HCT116 (cell line): ENCODE data around the gene NFKBIL1. TPM values are rescaled to one million over a fixed set of nuclear protein-coding genes. Genes with fewer than 3 reads are reported as not detected.

Source experiments
- ATAC-seq: fragments of 200-7000 bp; cut with Tn5 transposase; 2 replicates; pipeline ENCODE4 v1.9.1; 2020; ENCODE audit warnings: mild to moderate bottlenecking, moderate library complexity
- BruUV-seq: library from RNA; stranded (reverse); fragments of 400-500 nt; replicated peaks from 2 replicates; lab custom pipeline; 2021; lab: Mats Ljungman, UMichigan
- CTCF ChIA-PET: fragments of 300-600 bp; sonication (Branson Sonifier 250); formaldehyde crosslinking; loops from one replicate; lab custom pipeline; 2021; ENCODE audit warnings: antibody characterized with exemption; lab: Charles Lee
- POLR2A ChIA-PET: fragments of 300-600, 350-600 bp; sonication (Branson Sonifier 250); formaldehyde crosslinking; loops from one replicate; lab custom pipeline; 2021; ENCODE audit warnings: antibody characterized with exemption; lab: Charles Lee
- RAD21 ChIA-PET, 2 experiments: fragments of 300-600 bp; sonication (Branson Sonifier 250); formaldehyde crosslinking; loops; one replicate each; lab custom pipeline; 2023; ENCODE audit warnings: low total read pairs in 2 of 2; ENCODE audit not compliant: uncharacterized antibody in 2 of 2, unreplicated experiment in 2 of 2, low non-redundant PET in 1 of 2; lab: Charles Lee
- DNase-seq: peaks from one replicate; pipeline ENCODE4 v3.0.0-alpha.2; 2010; ENCODE audit warnings: low read depth, low spot score
- H2AFZ ChIP-seq: fragments of 200-600 bp; shearing (Covaris generic), sonication (generic); 2 replicates; pipeline ENCODE4 v1.6.1; 2017; ENCODE audit warnings: low read depth, mixed run types, mixed read lengths, antibody characterized with exemption, low read length; ENCODE audit not compliant: poor library complexity, severe bottlenecking
- H3K27ac ChIP-seq: 2 replicates; pipeline ENCODE4 v1.5.1; 2012; ENCODE audit warnings: low read depth, low read length
- H3K27me3 ChIP-seq: fragments of 200-600 bp; sonication (generic); 2 replicates; pipeline ENCODE4 v1.6.1; 2016; ENCODE audit warnings: mixed run types, low read length, mixed read lengths; ENCODE audit not compliant: insufficient read depth
- H3K36me3 ChIP-seq, 2 experiments: fragments of 200-500 bp in 1 of 2; fragments of 200-600 bp in 1 of 2; sonication (Bioruptor generic) in 1 of 2; sonication (generic) in 1 of 2; 2 replicates each; pipeline versions ENCODE4 v1.5.1 to v1.6.1; 2014 to 2016; ENCODE audit warnings: low read length in 2 of 2, inconsistent platforms in 1 of 2, mixed read lengths in 1 of 2, mixed run types in 1 of 2; ENCODE audit not compliant: insufficient read depth in 2 of 2, control insufficient read depth in 1 of 2
- H3K4me1 ChIP-seq, 2 experiments: fragments of 200-600 bp in 1 of 2; sonication (generic) in 1 of 2; 2 replicates each; pipeline versions ENCODE4 v1.5.1 to v1.6.1; 2012 to 2017; ENCODE audit warnings: low read length in 2 of 2, inconsistent platforms in 1 of 2, mild to moderate bottlenecking in 1 of 2, mixed read lengths in 1 of 2, mixed run types in 1 of 2, moderate library complexity in 1 of 2; ENCODE audit not compliant: insufficient read depth in 2 of 2, control insufficient read depth in 1 of 2
- H3K4me2 ChIP-seq: fragments of 200-600 bp; sonication (generic); 2 replicates; pipeline ENCODE4 v1.6.1; 2017; ENCODE audit warnings: mixed run types, low read length, mixed read lengths
- H3K4me3 ChIP-seq, 2 experiments: fragments of 200-600 bp in 1 of 2; sonication (generic) in 1 of 2; replicated peaks in 1 of 2; 2 replicates each; pipeline ENCODE4 v1.5.1; 2011 to 2016; ENCODE audit warnings: low read length in 2 of 2, control low read depth in 1 of 2, low read depth in 1 of 2, mild to moderate bottlenecking in 1 of 2, mixed read lengths in 1 of 2, mixed run types in 1 of 2
- H3K79me2 ChIP-seq: fragments of 200-600 bp; sonication (generic); 2 replicates; pipeline ENCODE4 v1.6.1; 2017; ENCODE audit warnings: mild to moderate bottlenecking, mixed run types, low read length, moderate library complexity, mixed read lengths; ENCODE audit not compliant: insufficient read depth
- H3K9ac ChIP-seq: fragments of 200-600 bp; sonication (generic); 2 replicates; pipeline ENCODE4 v1.6.1; 2016; ENCODE audit warnings: low read length, mixed read lengths
- H3K9me2 ChIP-seq: fragments of 200-600 bp; sonication (generic), shearing (Covaris generic); 2 replicates; pipeline ENCODE4 v1.6.1; 2017; ENCODE audit warnings: mixed run types, mild to moderate bottlenecking, moderate library complexity; ENCODE audit not compliant: insufficient read depth
- H3K9me3 ChIP-seq, 2 experiments: fragments of 200-500 bp in 1 of 2; fragments of 200-600 bp in 1 of 2; sonication (Bioruptor generic) in 1 of 2; sonication (generic) in 1 of 2; 2 replicates each; pipeline ENCODE4 v1.6.1; 2014 to 2017; ENCODE audit warnings: low read length in 2 of 2, mixed read lengths in 2 of 2, inconsistent platforms in 1 of 2, low read depth in 1 of 2, mild to moderate bottlenecking in 1 of 2, mixed run types in 1 of 2, moderate library complexity in 1 of 2; ENCODE audit not compliant: control insufficient read depth in 1 of 2, insufficient read depth in 1 of 2
- H4K20me1 ChIP-seq: fragments of 200-600 bp; sonication (generic), shearing (Covaris generic); 2 replicates; pipeline ENCODE4 v1.6.1; 2017; ENCODE audit warnings: mixed run types, mild to moderate bottlenecking, moderate library complexity; ENCODE audit not compliant: insufficient read depth
- CBX3 ChIP-seq: IDR thresholded peaks from 2 replicates; pipeline ENCODE4 v1.6.1; 2012; ENCODE audit warnings: low read depth
- CEBPB ChIP-seq: IDR thresholded peaks from 2 replicates; pipeline ENCODE4 v1.6.1; 2012; ENCODE audit warnings: low read depth
- EGR1 ChIP-seq: IDR thresholded peaks from 2 replicates; pipeline ENCODE4 v1.6.1; 2012; ENCODE audit warnings: low read depth
- ELF1 ChIP-seq: IDR thresholded peaks from 2 replicates; pipeline ENCODE4 v1.6.1; 2012; ENCODE audit warnings: low read depth, borderline replicate concordance
- EZH2 ChIP-seq: fragments of 200-600 bp; sonication (generic); IDR thresholded peaks from 2 replicates; pipeline ENCODE4 v1.6.1; 2017; ENCODE audit warnings: antibody characterized with exemption, mixed run types
- EZH2phosphoT487 ChIP-seq: fragments of 200-600 bp; IDR thresholded peaks from 2 replicates; pipeline ENCODE4 v1.6.1; 2018; ENCODE audit warnings: antibody characterized with exemption, borderline replicate concordance
- FOSL1 ChIP-seq: IDR thresholded peaks from 2 replicates; pipeline ENCODE4 v1.6.1; 2012; ENCODE audit warnings: low read depth
- JUND ChIP-seq: IDR thresholded peaks from 2 replicates; pipeline ENCODE4 v1.6.1; 2012
- POLR2A ChIP-seq: IDR thresholded peaks from 2 replicates; pipeline ENCODE4 v1.7.0; 2011; ENCODE audit warnings: borderline replicate concordance; ENCODE audit not compliant: insufficient read depth, insufficient read length; ENCODE audit errors: extremely low read depth
- RAD21 ChIP-seq: IDR thresholded peaks from 2 replicates; pipeline ENCODE4 v1.6.1; 2012; ENCODE audit warnings: low read depth, mild to moderate bottlenecking
- SIN3A ChIP-seq: IDR thresholded peaks from 2 replicates; pipeline ENCODE4 v1.6.1; 2012; ENCODE audit warnings: low read depth
- SP1 ChIP-seq: IDR thresholded peaks from 2 replicates; pipeline ENCODE4 v1.6.1; 2012; ENCODE audit warnings: low read depth
- SRF ChIP-seq: IDR thresholded peaks from 2 replicates; pipeline ENCODE4 v1.6.1; 2012; ENCODE audit warnings: low read depth
- TCF7L2 ChIP-seq: IDR thresholded peaks from 2 replicates; pipeline ENCODE4 v1.7.0; 2011; ENCODE audit warnings: borderline replicate concordance, inconsistent platforms; ENCODE audit not compliant: insufficient read depth, insufficient read length; ENCODE audit errors: extremely low read depth
- YY1 ChIP-seq: IDR thresholded peaks from 2 replicates; pipeline ENCODE4 v1.6.1; 2011; ENCODE audit warnings: low read length, low read depth, moderate library complexity, mild to moderate bottlenecking; ENCODE audit not compliant: insufficient replicate concordance; ENCODE audit errors: extremely low read depth
- ZNF274 ChIP-seq: fragments of 200-500 bp; sonication (Bioruptor generic); IDR thresholded peaks from 2 replicates; pipeline ENCODE4 v1.6.1; 2014; ENCODE audit warnings: mild to moderate bottlenecking, low read depth, low read length, inconsistent platforms
- intact Hi-C: fragments of 100-400 bp; cut with micrococcal nuclease; formaldehyde crosslinking; loops from 2 replicates; pipeline ENCODE4 v1.10.0; 2022
- total RNA-seq: library from RNA; stranded (reverse); gene quantifications from one replicate; pipeline ENCODE4 v1.2.1, GENCODE V29; 2021; ENCODE audit not compliant: unreplicated experiment
- TF ChIP-seq, protein P1 (sequence below): IDR thresholded peaks from 2 replicates; pipeline ENCODE4 v1.6.1; 2012
- TF ChIP-seq, protein P2 (sequence below), 3 experiments: fragments of 200-600 bp in 1 of 3; sonication (generic) in 1 of 3; IDR thresholded peaks in 2 of 3; conservative IDR thresholded peaks in 1 of 3; 2 replicates each; pipeline ENCODE4 v1.5.1; 2012 to 2017; ENCODE audit warnings: low read depth in 2 of 3, low read length in 2 of 3, antibody characterized with exemption in 1 of 3, borderline replicate concordance in 1 of 3, control low read depth in 1 of 3, mild to moderate bottlenecking in 1 of 3, mixed read lengths in 1 of 3, mixed run types in 1 of 3, moderate library complexity in 1 of 3; ENCODE audit not compliant: insufficient read depth in 1 of 3
- TF ChIP-seq, protein P3 (sequence below): IDR thresholded peaks from 2 replicates; pipeline ENCODE4 v1.6.1; 2011; ENCODE audit warnings: mild to moderate bottlenecking, low read length, moderate library complexity; ENCODE audit not compliant: insufficient replicate concordance; ENCODE audit errors: extremely low read depth
- TF ChIP-seq, protein P4 (sequence below): IDR thresholded peaks from 2 replicates; pipeline ENCODE4 v1.6.1; 2012

NFKBIL1 gene
- total RNA-seq, 1 experiment from 2014 or later: 26.6 TPM

DNA sequence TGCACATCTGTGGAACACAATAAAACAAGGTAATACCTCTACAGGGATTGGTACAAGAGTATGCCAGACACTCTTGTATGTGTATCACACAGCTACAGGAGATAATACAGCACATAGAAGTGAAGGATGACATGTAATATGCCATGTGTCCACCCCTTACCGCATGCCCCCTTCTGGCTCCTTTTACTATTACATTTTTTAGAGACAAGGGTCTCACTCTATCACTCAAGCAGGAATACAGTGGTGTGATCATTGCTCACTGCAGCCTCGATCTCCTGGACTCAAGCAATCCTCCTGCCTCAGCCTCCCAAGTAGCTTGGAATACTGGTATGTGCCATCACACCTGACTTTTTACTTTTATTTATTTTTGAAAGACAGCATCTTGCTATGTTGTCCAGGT, 49.6 kb downstream of the NFKBIL1 start:
- DNase-seq (peak; percentile 38), ATAC-seq (peak; percentile 72)
- Histone ChIP-seq H3K36me3 (no peaks in the 10 kb centered on the region), H3K79me2 (no peaks in the 10 kb centered on the region), H3K4me3 (no peak overlapping the region), H3K4me2 (no peak overlapping the region), H3K27ac (no peak overlapping the region), H3K9ac (no peak overlapping the region), H2AFZ (peak overlapping the region; percentile 24), H4K20me1 (no peaks in the 10 kb centered on the region), H3K9me3 (no peaks in the 10 kb centered on the region), H3K9me2 (no peaks in the 10 kb centered on the region), H3K4me1 (peaks cover 0 to 3% of the 10 kb centered on the region in 2 experiments; a peak in 1 of 4 replicates), H3K27me3 (no peaks in the 10 kb centered on the region)
- ChIA-PET CTCF (interaction anchor here (0.7 to 5.2 kb wide), 8 partner anchors 9 to 199 kb away, joined by 3 to 78 read pairs (median 6); partner anchors contain the start of genes ATP6V1G2, LST1, LTB and NFKBIL1), RAD21 (interaction anchor here in 1 of 2 experiments (2.7 kb wide), 1 partner anchor 50 kb away, joined by 11 read pairs; the partner anchor contains the start of genes ATP6V1G2 and NFKBIL1), POLR2A (interaction anchor here (1.5 to 2.2 kb wide), 2 partner anchors 50 to 55 kb away, joined by 5 to 7 read pairs; partner anchors contain the start of genes ATP6V1G2, DDX39B and NFKBIL1)
- intact Hi-C loops: loop anchor here (5.0 kb wide), 1 partner anchor 395 kb away; no protein-coding TSS in a partner anchor
- no TSS peak for BruUV-seq
- TF ChIP-seq JUND (no peak), CEBPB (no peak), YY1 (no peak), ELF1 (no peak), EZH2phosphoT487 (no peak), SRF (no peak), CBX3 (no peak), RAD21 (peak; percentile 53), SP1 (no peak), POLR2A (no peak), ZNF274 (no peak), FOSL1 (no peak), TCF7L2 (no peak), EGR1 (no peak), EZH2 (no peak), SIN3A (no peak)
- TF ChIP-seq, protein P1, sequence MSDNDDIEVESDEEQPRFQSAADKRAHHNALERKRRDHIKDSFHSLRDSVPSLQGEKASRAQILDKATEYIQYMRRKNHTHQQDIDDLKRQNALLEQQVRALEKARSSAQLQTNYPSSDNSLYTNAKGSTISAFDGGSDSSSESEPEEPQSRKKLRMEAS: peak; percentile 54
- TF ChIP-seq, protein P2, sequence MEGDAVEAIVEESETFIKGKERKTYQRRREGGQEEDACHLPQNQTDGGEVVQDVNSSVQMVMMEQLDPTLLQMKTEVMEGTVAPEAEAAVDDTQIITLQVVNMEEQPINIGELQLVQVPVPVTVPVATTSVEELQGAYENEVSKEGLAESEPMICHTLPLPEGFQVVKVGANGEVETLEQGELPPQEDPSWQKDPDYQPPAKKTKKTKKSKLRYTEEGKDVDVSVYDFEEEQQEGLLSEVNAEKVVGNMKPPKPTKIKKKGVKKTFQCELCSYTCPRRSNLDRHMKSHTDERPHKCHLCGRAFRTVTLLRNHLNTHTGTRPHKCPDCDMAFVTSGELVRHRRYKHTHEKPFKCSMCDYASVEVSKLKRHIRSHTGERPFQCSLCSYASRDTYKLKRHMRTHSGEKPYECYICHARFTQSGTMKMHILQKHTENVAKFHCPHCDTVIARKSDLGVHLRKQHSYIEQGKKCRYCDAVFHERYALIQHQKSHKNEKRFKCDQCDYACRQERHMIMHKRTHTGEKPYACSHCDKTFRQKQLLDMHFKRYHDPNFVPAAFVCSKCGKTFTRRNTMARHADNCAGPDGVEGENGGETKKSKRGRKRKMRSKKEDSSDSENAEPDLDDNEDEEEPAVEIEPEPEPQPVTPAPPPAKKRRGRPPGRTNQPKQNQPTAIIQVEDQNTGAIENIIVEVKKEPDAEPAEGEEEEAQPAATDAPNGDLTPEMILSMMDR (IDR thresholded peaks at IDR 0.05 in 2 of 3, conservative IDR thresholded peaks at IDR 0.05 in 1 of 3; ENCODE audit: borderline replicate concordance in 1 of 3, insufficient read depth in 1 of 3, low read depth in 2 of 3, low read length in 2 of 3): peak; percentile 49 to 58 (median 57); a peak in 4 of 6 replicates
- TF ChIP-seq, protein P3, sequence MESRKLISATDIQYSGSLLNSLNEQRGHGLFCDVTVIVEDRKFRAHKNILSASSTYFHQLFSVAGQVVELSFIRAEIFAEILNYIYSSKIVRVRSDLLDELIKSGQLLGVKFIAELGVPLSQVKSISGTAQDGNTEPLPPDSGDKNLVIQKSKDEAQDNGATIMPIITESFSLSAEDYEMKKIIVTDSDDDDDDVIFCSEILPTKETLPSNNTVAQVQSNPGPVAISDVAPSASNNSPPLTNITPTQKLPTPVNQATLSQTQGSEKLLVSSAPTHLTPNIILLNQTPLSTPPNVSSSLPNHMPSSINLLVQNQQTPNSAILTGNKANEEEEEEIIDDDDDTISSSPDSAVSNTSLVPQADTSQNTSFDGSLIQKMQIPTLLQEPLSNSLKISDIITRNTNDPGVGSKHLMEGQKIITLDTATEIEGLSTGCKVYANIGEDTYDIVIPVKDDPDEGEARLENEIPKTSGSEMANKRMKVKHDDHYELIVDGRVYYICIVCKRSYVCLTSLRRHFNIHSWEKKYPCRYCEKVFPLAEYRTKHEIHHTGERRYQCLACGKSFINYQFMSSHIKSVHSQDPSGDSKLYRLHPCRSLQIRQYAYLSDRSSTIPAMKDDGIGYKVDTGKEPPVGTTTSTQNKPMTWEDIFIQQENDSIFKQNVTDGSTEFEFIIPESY: no peak
- TF ChIP-seq, protein P4, sequence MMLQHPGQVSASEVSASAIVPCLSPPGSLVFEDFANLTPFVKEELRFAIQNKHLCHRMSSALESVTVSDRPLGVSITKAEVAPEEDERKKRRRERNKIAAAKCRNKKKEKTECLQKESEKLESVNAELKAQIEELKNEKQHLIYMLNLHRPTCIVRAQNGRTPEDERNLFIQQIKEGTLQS: no peak
